ENCODE measurements around the gene ATP1A4. TPM values are rescaled to one million over a fixed set of nuclear protein-coding genes. Genes with fewer than 3 reads are reported as not detected.
"Not testable (repeated sequence)": the region's sequence is repeated elsewhere in the genome, so short reads cannot be mapped to it uniquely, and the experiment has no call there.

The ATP1A4 gene
- total RNA-seq, 1 donor from 2014 or later = 0.31 TPM

GRCh38 chr1:160124705-160125478 lies 26.5 kb upstream of the ATP1A4 start:
- no peak for DNase-seq

GRCh38 chr1:160125746-160126145 lies 25.7 kb upstream of the ATP1A4 start:
- DNase-seq = no peak

- not testable (repeated sequence) for DNase-seq
These were observed 25.1 kb upstream of the ATP1A4 start for GRCh38 chr1:160126342-160126741.

- DNase-seq = no peak
These were observed 24.0 kb upstream of the ATP1A4 start for GRCh38 chr1:160127381-160127780.

GRCh38 chr1:160127865-160128523 lies 23.4 kb upstream of the ATP1A4 start:
- DNase-seq = peak; percentile 62

- no peak for DNase-seq
These were observed 22.8 kb upstream of the ATP1A4 start for GRCh38 chr1:160128636-160129035.

GRCh38 chr1:160129046-160129445 lies 22.4 kb upstream of the ATP1A4 start:
- peak; percentile 48 for DNase-seq

GRCh38 chr1:160129558-160129957 lies 21.8 kb upstream of the ATP1A4 start:
- no peak for DNase-seq

GRCh38 chr1:160129966-160130365 lies 21.4 kb upstream of the ATP1A4 start:
- no peak for DNase-seq

- DNase-seq = no peak
These were observed 20.9 kb upstream of the ATP1A4 start for GRCh38 chr1:160130486-160130885.

- no peak for DNase-seq
These were observed 20.5 kb upstream of the ATP1A4 start for GRCh38 chr1:160130939-160131338.

- DNase-seq = no peak
These were observed 19.4 kb upstream of the ATP1A4 start for GRCh38 chr1:160131803-160132565.

GRCh38 chr1:160133990-160134770 lies 17.2 kb upstream of the ATP1A4 start:
- no peak for DNase-seq

GRCh38 chr1:160134791-160135572 lies 16.4 kb upstream of the ATP1A4 start:
- no peak for DNase-seq

- DNase-seq = no peak
These were observed 15.1 kb upstream of the ATP1A4 start for GRCh38 chr1:160136121-160136925.

GRCh38 chr1:160136926-160137200 lies 14.5 kb upstream of the ATP1A4 start:
- no peak for DNase-seq

GRCh38 chr1:160137216-160137862 lies 14.1 kb upstream of the ATP1A4 start:
- no peak for DNase-seq

- no peak for DNase-seq
These were observed 11.6 kb upstream of the ATP1A4 start for GRCh38 chr1:160139840-160140239.

GRCh38 chr1:160143695-160144094 lies 7.7 kb upstream of the ATP1A4 start:
- no peak for DNase-seq

GRCh38 chr1:160144921-160145320 lies 6.5 kb upstream of the ATP1A4 start:
- no peak for DNase-seq
